ENCODE results near the gene ALCAM. TPM values are rescaled to one million over a fixed set of nuclear protein-coding genes. Genes with fewer than 3 reads are reported as not detected.

ALCAM gene
- total and polyA plus RNA-seq, 2 donors (not counting 1 experiment from before 2014, with no cell fraction given): 6.2 to 23.8 TPM

DNA sequence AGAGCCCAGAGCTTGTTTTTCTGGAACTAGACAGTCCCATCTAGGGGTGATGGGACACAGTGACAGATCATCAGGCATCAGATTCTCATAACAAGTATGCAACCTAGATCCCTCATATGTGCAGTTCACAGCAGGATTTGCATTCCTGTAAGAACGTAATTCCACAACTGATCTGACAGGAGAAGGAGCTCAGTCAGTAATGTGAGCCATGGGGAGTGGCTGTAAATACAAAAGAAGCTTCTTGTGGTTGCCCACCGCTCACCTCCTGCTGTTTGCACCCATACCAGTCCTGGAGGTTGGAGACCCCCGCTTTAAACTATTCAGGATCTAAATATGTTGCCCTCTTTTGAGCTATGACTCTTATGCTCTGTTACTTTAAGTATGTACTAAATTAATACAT is 167.3 kb downstream of the ALCAM start:
- H2AFZ ChIP-seq (ENCODE audit: insufficient read depth, low read depth, low read length, poor library complexity, severe bottlenecking): no peak overlapping the region
- DNase-seq (no peak), ATAC-seq (ENCODE audit: low read depth) (no peak)
- no peaks in the 10 kb centered on the region for H3K4me1 ChIP-seq (ENCODE audit: control insufficient read depth in 2 of 2, insufficient read depth in 2 of 2, low read length in 2 of 2)
- no peak overlapping the region for H3K27ac Mint-ChIP-seq
- no peaks in the 10 kb centered on the region for H3K27me3 ChIP-seq (replicated peaks in 1 of 4; ENCODE audit: control extremely low read depth in 1 of 4, control insufficient read depth in 3 of 4, insufficient read depth in 4 of 4, low read length in 3 of 4)
- no peak overlapping the region for H3K4me3 Mint-ChIP-seq
- intact Hi-C loops (cut with micrococcal nuclease): no loop called here
- no peak overlapping the region for H3K4me2 ChIP-seq (replicated peaks; ENCODE audit: low read depth, low read length, poor library complexity, severe bottlenecking)
- peaks cover 0 to 18% of the 10 kb centered on the region in 2 experiments for H3K36me3 ChIP-seq (replicated peaks in 1 of 2; ENCODE audit: control extremely low read depth in 1 of 2, control insufficient read depth in 1 of 2, extremely low read depth in 1 of 2, insufficient read depth in 2 of 2, low read length in 1 of 2)
- no peaks in the 10 kb centered on the region for H3K79me2 ChIP-seq (ENCODE audit: control insufficient read depth, insufficient read depth, low read length)
- no peaks in the 10 kb centered on the region for H3K4me1 Mint-ChIP-seq
- no peak for TF ChIP-seq EZH2 (IDR thresholded peaks at IDR 0.05; ENCODE audit: borderline replicate concordance, insufficient read depth, low read depth, low read length, poor library complexity, severe bottlenecking)
- no peak for TF ChIP-seq CTCF (IDR thresholded peaks at IDR 0.05)
- H3K27ac ChIP-seq (ENCODE audit: low read length in 2 of 2): no peak overlapping the region
- H4K20me1 ChIP-seq (ENCODE audit: control insufficient read depth, insufficient read depth, low read length, poor library complexity, severe bottlenecking): no peaks in the 10 kb centered on the region
- no peak overlapping the region for H3K4me3 ChIP-seq (ENCODE audit: control extremely low read depth in 1 of 5, extremely low read depth in 1 of 5, insufficient read depth in 1 of 5, low read depth in 2 of 5, low read length in 4 of 5)
- no peak overlapping the region for H3K9ac ChIP-seq (ENCODE audit: low read length)
- no peaks in the 10 kb centered on the region for H3K9me3 ChIP-seq (ENCODE audit: control extremely low read depth in 1 of 3, control insufficient read depth in 2 of 3, insufficient read depth in 1 of 3, low read length in 2 of 3)
- WGBS (ENCODE audit: insufficient coverage): 100% methylated on average over 1 of the region's 3 CpGs
- ChIA-PET POLR2A (no interaction called here), CTCF (no interaction called here)
- H3K9me3 Mint-ChIP-seq (ENCODE audit: insufficient read depth): no peaks in the 10 kb centered on the region
- H3K27me3 Mint-ChIP-seq: no peaks in the 10 kb centered on the region

DNA sequence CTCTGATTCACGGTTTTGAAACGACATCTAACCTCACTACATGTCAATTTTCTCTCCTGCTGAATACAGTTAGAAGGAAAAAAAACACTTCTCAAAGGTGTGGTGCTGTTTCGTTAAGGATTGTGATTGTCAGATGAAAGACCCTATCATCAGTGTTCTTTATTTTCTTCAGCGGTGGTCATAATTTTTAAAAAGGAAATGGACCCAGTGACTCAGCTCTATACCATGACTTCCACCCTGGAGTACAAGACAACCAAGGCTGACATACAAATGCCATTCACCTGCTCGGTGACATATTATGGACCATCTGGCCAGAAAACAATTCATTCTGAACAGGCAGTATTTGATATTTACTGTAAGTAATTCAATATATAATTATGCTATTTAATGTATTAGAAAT is 167.8 kb downstream of the ALCAM start:
- Histone ChIP-seq H3K9me3 (ENCODE audit: control extremely low read depth in 1 of 3, control insufficient read depth in 2 of 3, insufficient read depth in 1 of 3, low read length in 2 of 3) (no peaks in the 10 kb centered on the region), H4K20me1 (ENCODE audit: control insufficient read depth, insufficient read depth, low read length, poor library complexity, severe bottlenecking) (no peaks in the 10 kb centered on the region), H3K27me3 (replicated peaks in 1 of 4; ENCODE audit: control extremely low read depth in 1 of 4, control insufficient read depth in 3 of 4, insufficient read depth in 4 of 4, low read length in 3 of 4) (no peaks in the 10 kb centered on the region), H3K9ac (ENCODE audit: low read length) (no peak overlapping the region), H3K36me3 (replicated peaks in 1 of 2; ENCODE audit: control extremely low read depth in 1 of 2, control insufficient read depth in 1 of 2, extremely low read depth in 1 of 2, insufficient read depth in 2 of 2, low read length in 1 of 2) (peaks cover 0 to 18% of the 10 kb centered on the region in 2 experiments), H3K27ac (ENCODE audit: low read length in 2 of 2) (no peak overlapping the region), H3K4me3 (ENCODE audit: control extremely low read depth in 1 of 5, extremely low read depth in 1 of 5, insufficient read depth in 1 of 5, low read depth in 2 of 5, low read length in 4 of 5) (no peak overlapping the region), H2AFZ (ENCODE audit: insufficient read depth, low read depth, low read length, poor library complexity, severe bottlenecking) (no peak overlapping the region), H3K4me1 (ENCODE audit: control insufficient read depth in 2 of 2, insufficient read depth in 2 of 2, low read length in 2 of 2) (no peaks in the 10 kb centered on the region), H3K79me2 (ENCODE audit: control insufficient read depth, insufficient read depth, low read length) (no peaks in the 10 kb centered on the region), H3K4me2 (replicated peaks; ENCODE audit: low read depth, low read length, poor library complexity, severe bottlenecking) (no peak overlapping the region)
- Mint-ChIP-seq H3K4me3 (no peak overlapping the region), H3K4me1 (no peaks in the 10 kb centered on the region), H3K27me3 (no peaks in the 10 kb centered on the region), H3K9me3 (ENCODE audit: insufficient read depth) (no peaks in the 10 kb centered on the region), H3K27ac (no peak overlapping the region)
- intact Hi-C loops (cut with micrococcal nuclease): no loop called here
- CTCF ChIA-PET: no interaction called here
- POLR2A ChIA-PET: no interaction called here
- TF ChIP-seq CTCF (IDR thresholded peaks at IDR 0.05) (no peak), EZH2 (IDR thresholded peaks at IDR 0.05; ENCODE audit: borderline replicate concordance, insufficient read depth, low read depth, low read length, poor library complexity, severe bottlenecking) (no peak)
- DNase-seq: no peak
- 100% methylated on average over 1 of the region's 5 CpGs for WGBS (ENCODE audit: insufficient coverage)
- ATAC-seq (ENCODE audit: low read depth): no peak

Data from B cell (primary cell).